ENCODE measurements around the gene BBS10. TPM values are rescaled to one million over a fixed set of nuclear protein-coding genes. Genes with fewer than 3 reads are reported as not detected.
"Not testable (repeated sequence)": the region's sequence is repeated elsewhere in the genome, so short reads cannot be mapped to it uniquely, and the experiment has no call there.

Gene BBS10
- total RNA-seq, 1 donor from 2014 or later: 7.6 TPM

- peaks cover 0 to 57% of the 10 kb centered on the region in 2 donors for H3K36me3 ChIP-seq
- DNase-seq (ENCODE audit: extremely low spot score in 2 of 2): no peak
Measured at GRCh38 chr12:76368230-76368629, 20.0 kb upstream of the BBS10 start.

GRCh38 chr12:76366163-76366562 is 17.9 kb upstream of the BBS10 start:
- H3K4me1 ChIP-seq: no peaks in the 10 kb centered on the region
- DNase-seq (ENCODE audit: extremely low spot score in 2 of 2): no peak
- intact Hi-C loops (cut with DNase I): no loop called here
- TF ChIP-seq POLR2AphosphoS5 (IDR thresholded peaks at IDR 0.05; ENCODE audit: insufficient read depth in 1 of 2, low read depth in 1 of 2) (no peak), CTCF (IDR thresholded peaks at IDR 0.05) (no peak), POLR2A (IDR thresholded peaks at IDR 0.05) (no peak)
- H3K27ac ChIP-seq: no peak overlapping the region
- peaks cover 0 to 46% of the 10 kb centered on the region in 2 donors for H3K36me3 ChIP-seq
- H3K4me3 ChIP-seq: no peak overlapping the region
- no peaks in the 10 kb centered on the region for H3K27me3 ChIP-seq
- no peaks in the 10 kb centered on the region for H3K9me3 ChIP-seq

More at GRCh38 chr12:76368230-76368629, 20.0 kb upstream of the BBS10 start:
- intact Hi-C loops (cut with DNase I): no loop called here
- H3K27ac ChIP-seq: no peak overlapping the region
- H3K4me1 ChIP-seq: no peaks in the 10 kb centered on the region
- no peaks in the 10 kb centered on the region for H3K27me3 ChIP-seq
- no peak overlapping the region for H3K4me3 ChIP-seq
- TF ChIP-seq POLR2AphosphoS5 (IDR thresholded peaks at IDR 0.05; ENCODE audit: insufficient read depth in 1 of 2, low read depth in 1 of 2) (no peak), CTCF (IDR thresholded peaks at IDR 0.05) (no peak), POLR2A (IDR thresholded peaks at IDR 0.05) (no peak)
- no peaks in the 10 kb centered on the region for H3K9me3 ChIP-seq

- H3K9me3 ChIP-seq; H3K4me1 ChIP-seq; H3K4me3 ChIP-seq; intact Hi-C loops (cut with DNase I); DNase-seq (ENCODE audit: extremely low spot score in 2 of 2); H3K27ac ChIP-seq; H3K27me3 ChIP-seq: not testable (repeated sequence)
- H3K36me3 ChIP-seq: peaks cover 0 to 48% of the 10 kb centered on the region in 2 donors
Measured at GRCh38 chr12:76364131-76364530, 15.9 kb upstream of the BBS10 start.

- H3K27me3 ChIP-seq: no peaks in the 10 kb centered on the region
- DNase-seq (ENCODE audit: extremely low spot score in 2 of 2): no peak
- H3K4me1 ChIP-seq: no peaks in the 10 kb centered on the region
- no peak overlapping the region for H3K4me3 ChIP-seq
- no peak overlapping the region for H3K27ac ChIP-seq
- peaks cover 0 to 25% of the 10 kb centered on the region in 2 donors for H3K36me3 ChIP-seq
- H3K9me3 ChIP-seq: no peaks in the 10 kb centered on the region
- no peak for TF ChIP-seq POLR2A (IDR thresholded peaks at IDR 0.05)
- intact Hi-C loops (cut with DNase I): no loop called here
Measured at GRCh38 chr12:76360316-76360715, 12.1 kb upstream of the BBS10 start.

GRCh38 chr12:76356071-76356470 is 7.9 kb upstream of the BBS10 start:
- Histone ChIP-seq H3K36me3 (peaks cover 0 to 11% of the 10 kb centered on the region in 2 donors), H3K27ac (no peak overlapping the region)
- intact Hi-C loops (cut with DNase I): no loop called here

More at GRCh38 chr12:76356071-76356470, 7.9 kb upstream of the BBS10 start:
- no peaks in the 10 kb centered on the region for H3K9me3 ChIP-seq
- H3K4me1 ChIP-seq: no peaks in the 10 kb centered on the region
- H3K27me3 ChIP-seq: no peaks in the 10 kb centered on the region
- DNase-seq (ENCODE audit: extremely low spot score in 2 of 2): no peak
- no peak overlapping the region for H3K4me3 ChIP-seq
- no peak for TF ChIP-seq POLR2A (IDR thresholded peaks at IDR 0.05)
- no peak for TF ChIP-seq CTCF (IDR thresholded peaks at IDR 0.05)
- no peak for TF ChIP-seq POLR2AphosphoS5 (IDR thresholded peaks at IDR 0.05; ENCODE audit: insufficient read depth in 1 of 2, low read depth in 1 of 2)

All from vagina (tissue), 2 donors.